Kidney (tissue), 14 donors: Measurements from ENCODE around the gene TST. TPM values are rescaled to one million over a fixed set of nuclear protein-coding genes. Genes with fewer than 3 reads are reported as not detected.
A peak's percentile ranks its signal among the peaks of the same experiment; 100 is the strongest.

Source experiments
- DNase-seq, 5 donors: peaks; one replicate each; pipeline ENCODE4 v3.0.0-alpha.2; 2013 to 2020
- FAIRE-seq: peaks from 2 replicates; lab custom pipeline; 2012; peaks lifted over from hg19 to GRCh38; lab: Jason Lieb, UNC
- H3K27ac ChIP-seq, 2 donors: one replicate each; pipeline ENCODE4 v1.7.0; 2013; ENCODE audit warnings: low read depth in 2 of 2, low read length in 2 of 2, inconsistent platforms in 1 of 2
- H3K27me3 ChIP-seq: one replicate; pipeline ENCODE4 v1.7.1; 2013; ENCODE audit warnings: low read length, inconsistent platforms; ENCODE audit not compliant: control insufficient read depth, insufficient read depth
- H3K36me3 ChIP-seq, 3 donors: one replicate each; pipeline versions ENCODE4 v1.7.0 to v1.7.1; 2013; ENCODE audit warnings: low read length in 3 of 3, control low read depth in 1 of 3, inconsistent platforms in 1 of 3; ENCODE audit not compliant: insufficient read depth in 3 of 3, control insufficient read depth in 2 of 3
- H3K4me1 ChIP-seq, 3 donors: one replicate each; pipeline versions ENCODE4 v1.7.0 to v1.7.1; 2013; ENCODE audit warnings: low read length in 3 of 3, inconsistent platforms in 1 of 3, low read depth in 1 of 3; ENCODE audit not compliant: control insufficient read depth in 2 of 3, insufficient read depth in 2 of 3
- H3K4me3 ChIP-seq, 3 donors: one replicate each; pipeline versions ENCODE4 v1.7.0 to v1.8.1; 2013; ENCODE audit warnings: low read length in 3 of 3, control low read depth in 1 of 3, inconsistent platforms in 1 of 3
- H3K9ac ChIP-seq, 3 donors: one replicate each; pipeline versions ENCODE4 v1.7.0 to v1.7.1; 2013; ENCODE audit warnings: low read length in 3 of 3, control low read depth in 1 of 3, inconsistent platforms in 1 of 3
- H3K9me3 ChIP-seq, 3 donors: one replicate each; pipeline versions ENCODE4 v1.7.0 to v1.7.1; 2013; ENCODE audit warnings: low read length in 3 of 3, control low read depth in 1 of 3, inconsistent platforms in 1 of 3; ENCODE audit not compliant: control insufficient read depth in 2 of 3, insufficient read depth in 1 of 3
- CTCF ChIP-seq: IDR thresholded peaks from 3 replicates; pipeline ENCODE4 v1.5.1; 2012; ENCODE audit warnings: mild to moderate bottlenecking, moderate library complexity, borderline replicate concordance; ENCODE audit not compliant: insufficient read depth; ENCODE audit errors: extremely low read depth
- intact Hi-C: fragments of 100-400 bp; cut with DNase I; formaldehyde crosslinking; loops from one replicate; pipeline ENCODE4 v1.11.1; 2022
- polyA plus RNA-seq: library from polyadenylated mRNA; stranded (reverse); fragments of 350-450 nt; fragmentation: Illumina TruSeq; extraction: RNeasy Lipid Tissue Mini Kit (QIAGEN cat#74804); gene quantifications from one replicate; pipeline ENCODE4 v1.2.3, GENCODE V29; 2014; ENCODE audit warnings: low read depth, low replicate concordance; ENCODE audit not compliant: insufficient read depth
- total RNA-seq: library from RNA; stranded (reverse); fragmentation: NEBNext Ultra II Directional; extraction: Animal tissue kit (Norgen Biotek cat#: 25700); gene quantifications from one replicate; pipeline ENCODE4 v1.2.1, GENCODE V29; 2021
- donor health status: control.
- donor health status: control.
- donor health status: control.
- donor health status: control.
- donor health status: control.
- donor health status: DM: yes; HTN: yes; CAD: no.
- donor health status: Normal renal cell carcinoma (clear cell type).

The TST gene
- total and polyA plus RNA-seq, 2 donors from 2014 or later = 48.7 to 283 TPM

- Histone ChIP-seq H3K27ac (no peak overlapping the region), H3K9ac (no peak overlapping the region), H3K4me3 (no peak overlapping the region), H3K36me3 (no peaks in the 10 kb centered on the region), H3K27me3 (no peaks in the 10 kb centered on the region), H3K9me3 (no peaks in the 10 kb centered on the region), H3K4me1 (peaks cover 0 to 14% (median 9%) of the 10 kb centered on the region in 3 donors)
- DNase-seq = no peak
- no peak for TF ChIP-seq CTCF
- intact Hi-C loops = no loop called here
- FAIRE-seq = no peak
Measured at GRCh38 chr22:37037669-37038068, 18.4 kb upstream of the TST start.

- H3K9me3 ChIP-seq = no peaks in the 10 kb centered on the region
- intact Hi-C loops = no loop called here
- no peak overlapping the region for H3K4me3 ChIP-seq
- no peak for TF ChIP-seq CTCF
- no peaks in the 10 kb centered on the region for H3K36me3 ChIP-seq
- DNase-seq = no peak
- no peak overlapping the region for H3K9ac ChIP-seq
- H3K4me1 ChIP-seq = peaks cover 0 to 18% (median 16%) of the 10 kb centered on the region in 3 donors
- no peak overlapping the region for H3K27ac ChIP-seq
- H3K27me3 ChIP-seq = no peaks in the 10 kb centered on the region
- no peak for FAIRE-seq
Measured at GRCh38 chr22:37036655-37037377, 17.6 kb upstream of the TST start.

- peak overlapping the region in 1 of 3 donors; percentile 24 for H3K9ac ChIP-seq
- H3K4me3 ChIP-seq = peak overlapping the region in 1 of 3 donors; percentile 38
- H3K27me3 ChIP-seq = no peaks in the 10 kb centered on the region
- TF ChIP-seq CTCF = no peak
- intact Hi-C loops = no loop called here
- DNase-seq (peak in 1 of 5 donors; percentile 52), FAIRE-seq (no peak)
- peaks cover 0 to 22% (median 19%) of the 10 kb centered on the region in 3 donors for H3K4me1 ChIP-seq
- peak overlapping the region in 1 of 2 donors; percentile 70 for H3K27ac ChIP-seq
- peaks cover 0 to 3% (median 0%) of the 10 kb centered on the region in 3 donors for H3K36me3 ChIP-seq
- H3K9me3 ChIP-seq = no peaks in the 10 kb centered on the region
Measured at GRCh38 chr22:37033605-37034430, 14.6 kb upstream of the TST start.
